GM18909 (cell line): ENCODE measurements around the gene F7.

Experiments
- ATAC-seq: cut with Tn5 transposase; IDR thresholded peaks from one replicate; pipeline ENCODE4 v1.9.1; 2021; ENCODE audit warnings: mild to moderate bottlenecking; ENCODE audit not compliant: unreplicated experiment, poor library complexity

F7 gene

DNA sequence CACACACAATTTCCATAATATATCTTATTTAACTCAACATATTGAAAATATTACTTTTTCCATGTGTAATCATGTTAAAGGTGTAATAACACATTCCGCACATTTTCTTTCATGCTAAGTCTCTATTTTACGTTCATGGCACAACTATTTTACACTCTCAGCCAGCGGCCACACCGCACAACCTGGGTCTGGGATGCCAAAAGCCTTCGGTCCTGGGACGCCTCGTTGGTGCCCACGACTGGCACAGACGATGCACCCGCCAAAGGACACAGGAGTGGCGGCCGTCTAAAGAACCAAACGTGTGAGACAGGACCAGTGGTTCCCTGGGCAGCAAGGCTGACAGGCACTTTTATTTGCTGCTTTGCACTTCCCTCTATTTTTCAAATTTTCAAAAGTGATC lies 42.8 kb downstream of the F7 start:
- no peak for ATAC-seq

DNA sequence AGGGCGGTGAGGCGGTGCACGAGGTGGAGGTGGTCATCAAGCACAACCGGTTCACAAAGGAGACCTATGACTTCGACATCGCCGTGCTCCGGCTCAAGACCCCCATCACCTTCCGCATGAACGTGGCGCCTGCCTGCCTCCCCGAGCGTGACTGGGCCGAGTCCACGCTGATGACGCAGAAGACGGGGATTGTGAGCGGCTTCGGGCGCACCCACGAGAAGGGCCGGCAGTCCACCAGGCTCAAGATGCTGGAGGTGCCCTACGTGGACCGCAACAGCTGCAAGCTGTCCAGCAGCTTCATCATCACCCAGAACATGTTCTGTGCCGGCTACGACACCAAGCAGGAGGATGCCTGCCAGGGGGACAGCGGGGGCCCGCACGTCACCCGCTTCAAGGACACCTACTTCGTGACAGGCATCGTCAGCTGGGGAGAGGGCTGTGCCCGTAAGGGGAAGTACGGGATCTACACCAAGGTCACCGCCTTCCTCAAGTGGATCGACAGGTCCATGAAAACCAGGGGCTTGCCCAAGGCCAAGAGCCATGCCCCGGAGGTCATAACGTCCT lies 43.4 kb downstream of the F7 start:
- no peak for ATAC-seq

DNA sequence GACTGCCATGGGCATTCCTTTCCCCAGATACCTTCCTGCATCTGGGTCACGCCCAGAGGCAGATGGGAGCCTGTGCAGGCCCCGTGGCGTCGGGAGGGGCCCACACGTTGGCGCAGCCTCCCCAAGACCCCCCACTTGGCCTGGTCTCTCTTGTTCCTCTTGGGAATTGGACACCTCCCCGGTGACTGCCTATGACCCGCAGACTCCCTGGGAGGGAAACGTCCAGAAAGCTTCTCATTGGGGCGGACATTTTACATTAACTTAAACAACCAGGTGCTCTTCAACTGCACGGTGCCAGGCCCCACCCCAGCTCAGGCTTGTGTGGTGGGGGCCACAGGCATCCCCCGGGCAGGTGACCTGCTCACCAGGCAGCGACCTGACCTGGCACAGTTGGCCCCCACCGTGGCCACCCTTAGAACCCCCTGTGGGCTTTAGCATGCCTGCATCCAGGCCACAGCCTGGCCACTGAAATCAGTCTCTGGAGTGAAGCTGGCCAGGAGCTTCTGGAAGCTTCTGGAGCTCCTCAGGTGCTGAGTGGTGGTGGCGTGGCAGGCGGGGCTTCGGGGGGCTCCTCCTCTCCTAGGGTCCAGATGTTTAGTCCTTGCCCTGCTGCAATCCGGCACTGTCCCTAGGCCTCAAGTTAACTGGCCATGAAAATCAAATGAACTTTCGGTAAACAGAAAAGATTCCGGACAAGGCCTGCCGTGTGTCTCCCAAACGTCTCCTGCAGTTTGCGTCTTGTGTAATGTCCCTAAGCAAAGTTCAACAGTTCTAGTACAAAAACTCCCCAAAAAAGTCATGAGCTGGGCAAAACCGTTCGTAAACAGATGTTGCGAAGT lies 44.3 kb downstream of the F7 start:
- ATAC-seq, result no peak

GRCh38 chr13:113150550-113151365 lies 45.2 kb downstream of the F7 start:
- ATAC-seq, result no peak

DNA sequence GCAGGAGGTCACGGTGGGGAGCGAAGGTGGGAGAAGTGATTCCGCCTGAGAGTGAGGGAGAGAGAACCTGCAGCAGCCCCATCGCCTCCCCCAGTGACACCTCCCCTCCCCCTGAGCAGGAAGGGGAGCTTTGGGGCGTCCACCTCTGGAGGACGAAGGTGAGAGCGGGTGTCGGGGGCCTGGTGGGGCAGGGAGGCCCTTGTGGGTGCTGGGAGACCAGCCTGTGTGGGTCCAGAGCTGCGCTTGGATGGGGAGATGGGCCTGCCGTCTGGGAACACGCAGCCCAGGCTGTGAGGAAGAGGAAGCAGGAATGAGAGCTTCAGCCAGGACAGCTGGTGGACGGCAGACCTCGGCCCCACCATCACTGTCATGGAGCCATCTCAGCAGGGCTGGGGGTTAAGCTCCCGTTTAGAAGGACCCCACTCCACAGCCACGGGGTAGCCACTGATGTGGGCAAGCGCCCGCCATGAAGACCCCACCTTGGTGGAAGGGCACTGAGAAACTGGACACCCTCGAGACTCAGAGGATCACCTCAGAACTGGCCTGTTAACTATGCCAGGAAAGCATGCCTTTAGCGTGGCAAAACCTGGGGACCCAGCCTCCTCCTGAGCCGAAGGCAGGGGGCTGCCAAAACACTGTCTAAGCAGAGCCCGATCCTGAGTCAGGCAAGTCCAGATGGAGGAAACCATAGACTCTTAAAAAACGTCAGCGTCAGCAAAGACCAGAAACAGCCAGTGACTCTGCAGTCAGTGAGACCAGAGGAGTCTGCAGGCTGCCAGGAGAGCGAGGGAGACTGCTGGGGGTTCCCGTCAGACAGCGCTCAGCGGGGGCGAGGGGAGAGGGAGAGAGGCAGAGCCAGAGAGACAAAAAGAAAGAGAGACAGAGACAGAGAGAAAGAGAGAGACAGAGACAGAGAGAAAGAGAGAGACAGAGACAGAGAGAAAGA lies 46.4 kb downstream of the F7 start:
- no peak for ATAC-seq

- no peak for ATAC-seq
These were observed 47.0 kb downstream of the F7 start for GRCh38 chr13:113152691-113152983.

GRCh38 chr13:113152984-113153809 lies 47.6 kb downstream of the F7 start:
- ATAC-seq, result peak; percentile 32

- peak; percentile 53 for ATAC-seq
These were observed 48.5 kb downstream of the F7 start for GRCh38 chr13:113153810-113154748.

GRCh38 chr13:113155201-113155600 lies 49.6 kb downstream of the F7 start:
- no peak for ATAC-seq

- ATAC-seq, result no peak
These were observed 50.5 kb downstream of the F7 start for GRCh38 chr13:113155982-113156655.

DNA sequence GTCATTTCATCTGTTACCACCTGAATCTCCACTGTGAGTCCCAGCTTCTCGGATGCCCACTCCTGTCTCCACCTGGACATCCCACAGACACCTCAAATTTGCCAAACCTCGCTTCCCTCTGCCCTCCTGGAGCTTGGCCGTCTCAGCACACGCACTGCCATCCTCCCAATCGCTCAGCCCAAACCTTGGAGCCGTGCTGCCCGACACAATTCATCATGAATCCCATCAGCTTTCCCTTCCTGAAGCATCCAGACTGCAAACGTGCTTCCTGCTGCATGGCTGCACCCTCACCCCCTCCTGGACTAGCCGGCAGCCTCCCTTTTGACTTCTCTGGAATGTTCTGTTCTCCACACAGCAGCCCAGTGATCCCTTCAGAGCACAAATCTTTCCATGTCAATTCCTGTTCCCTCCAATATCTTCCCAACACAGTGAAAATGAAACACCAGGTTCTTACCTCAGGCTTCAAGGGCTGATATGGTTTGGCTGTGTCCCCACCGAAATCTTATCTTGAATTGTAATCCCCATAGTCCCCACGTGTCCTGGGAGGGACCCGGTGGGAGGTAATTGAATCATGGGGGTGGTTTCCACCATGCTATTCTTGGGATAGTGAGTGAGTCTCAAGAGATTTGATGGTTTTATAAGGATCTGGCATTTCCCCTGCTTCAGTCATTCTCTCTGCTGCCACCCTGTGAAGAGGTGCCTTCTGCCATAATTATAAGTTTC lies 51.8 kb downstream of the F7 start:
- ATAC-seq, result no peak

DNA sequence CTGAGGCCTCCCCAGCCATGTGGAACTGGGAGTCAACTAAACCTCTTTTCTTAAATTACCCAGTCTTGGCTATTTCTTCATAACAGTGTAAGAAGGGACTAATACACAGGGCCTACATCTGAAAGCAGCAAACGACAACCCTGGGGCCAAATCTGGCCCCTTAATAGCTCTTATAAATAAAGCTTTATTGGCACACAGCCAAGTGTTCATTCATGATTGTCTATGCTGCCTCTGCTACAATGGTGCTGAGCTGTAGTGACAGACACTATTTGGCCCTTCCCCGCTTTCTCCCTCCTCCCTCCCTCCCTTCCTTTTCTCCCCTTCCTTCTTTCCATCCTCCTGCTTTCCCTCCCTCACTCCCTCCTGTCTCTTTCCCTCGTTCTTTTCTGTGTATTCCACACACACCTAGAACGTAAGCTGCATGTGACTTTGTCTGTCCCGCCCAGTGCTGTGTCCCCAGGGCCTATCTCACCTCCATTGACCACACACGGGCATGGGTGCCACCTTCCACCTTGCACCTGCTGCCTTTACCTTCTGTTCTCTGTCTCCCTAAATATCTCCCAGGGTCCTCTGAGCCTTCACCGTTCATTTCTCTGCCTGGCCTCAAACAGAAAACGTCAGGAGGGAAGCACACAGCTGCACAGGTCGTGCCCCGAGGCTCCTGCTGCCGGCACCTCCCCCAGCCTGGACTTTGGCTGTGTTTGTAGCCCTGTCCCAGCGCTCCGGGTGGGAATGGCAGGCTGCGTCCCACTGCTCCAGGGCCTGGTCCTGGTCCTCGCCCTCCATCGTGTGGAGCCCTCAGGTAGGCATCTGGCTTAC lies 52.5 kb downstream of the F7 start, which contains the start of gene PROZ:
Gene PROZ, plus strand, starts transcription at position 720 of the 819 bp plus-strand sequence. Its CDS starts 13 bp downstream, at position 733.
- ATAC-seq, result no peak

DNA sequence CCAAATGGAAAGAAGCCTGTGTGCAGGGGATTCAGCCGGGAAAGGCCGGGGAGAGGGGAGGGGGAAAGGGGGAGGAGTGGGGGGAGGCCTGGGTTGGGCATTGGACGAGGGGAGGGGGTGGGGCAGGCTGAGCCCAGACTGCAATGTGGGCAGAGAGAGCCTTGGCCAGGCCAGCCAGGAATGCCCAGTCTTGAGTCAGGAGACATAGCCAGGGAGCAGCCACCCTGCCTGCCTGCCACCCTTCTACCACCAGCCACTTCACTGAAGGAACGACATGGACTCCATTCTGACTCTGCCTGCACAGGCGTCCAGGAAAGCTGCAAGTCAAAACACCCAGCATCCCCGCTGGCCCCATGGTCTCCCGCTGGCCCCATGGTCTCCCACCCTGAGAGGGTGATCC lies 53.4 kb downstream of the F7 start:
- ATAC-seq, result no peak

- ATAC-seq, result no peak
These were observed 54.1 kb downstream of the F7 start for GRCh38 chr13:113159701-113160100.

GRCh38 chr13:113160983-113161382 lies 55.4 kb downstream of the F7 start:
- ATAC-seq, result no peak

GRCh38 chr13:113161433-113161832 lies 55.8 kb downstream of the F7 start:
- ATAC-seq, result no peak
